ENCODE results near the gene RCBTB2. TPM values are rescaled to one million over a fixed set of nuclear protein-coding genes. Genes with fewer than 3 reads are reported as not detected.

Gene RCBTB2
- polyA plus RNA-seq, 3 donors: 55.5 to 100 (median 64.4) TPM

DNA sequence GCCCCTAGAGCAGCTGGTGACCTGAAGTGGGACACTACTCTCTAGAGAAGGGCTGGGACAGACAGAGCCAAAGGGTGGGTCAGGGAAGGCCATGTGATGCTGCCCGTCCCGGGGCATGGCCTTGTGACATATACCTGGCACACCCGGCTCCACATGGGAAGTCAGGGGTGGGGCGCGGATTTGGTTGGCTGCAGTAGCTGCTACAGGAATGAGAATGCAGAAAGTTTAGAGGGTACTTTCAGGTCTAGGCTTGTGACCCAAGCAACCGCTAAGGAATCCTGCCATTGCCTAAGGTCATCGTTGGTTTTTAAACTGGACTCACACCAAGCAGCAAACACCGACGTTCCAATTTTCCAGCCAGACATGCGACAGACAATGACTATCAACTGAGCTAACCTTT, 25.9 kb downstream of the RCBTB2 start:
- H3K9me3 Mint-ChIP-seq: peaks cover 0 to 2% (median 0%) of the 10 kb centered on the region in 7 donors
- peaks cover 0 to 3% (median 1%) of the 10 kb centered on the region in 3 donors for H3K27me3 Mint-ChIP-seq (ENCODE audit: low read depth in 3 of 3)
- 96% methylated on average over 8 of the region's 10 CpGs for WGBS (ENCODE audit: insufficient coverage)
- no peak for DNase-seq
- H3K4me2 ChIP-seq (replicated peaks; ENCODE audit: extremely low read depth, low read length, poor library complexity, severe bottlenecking): no peak overlapping the region
- intact Hi-C loops (cut with micrococcal nuclease): loop anchor here (10.0 kb wide), 3 partner anchors 62 to 258 kb away; no protein-coding TSS in a partner anchor
- no peaks in the 10 kb centered on the region for H3K27me3 ChIP-seq (ENCODE audit: control insufficient read depth in 2 of 2, insufficient read depth in 2 of 2, low read length in 2 of 2)
- H3K4me1 ChIP-seq (ENCODE audit: control insufficient read depth in 1 of 2, insufficient read depth in 2 of 2, low read length in 2 of 2): peaks cover 53 to 67% of the 10 kb centered on the region in 2 donors
- peak overlapping the region; percentile 61 for H3K9ac ChIP-seq (ENCODE audit: insufficient read depth, low read length, poor library complexity, severe bottlenecking)
- peaks cover 67 to 81% of the 10 kb centered on the region in 2 donors for H3K36me3 Mint-ChIP-seq
- H3K4me1 Mint-ChIP-seq: peaks cover 69% of the 10 kb centered on the region
- no peak for TF ChIP-seq CTCF (IDR thresholded peaks at IDR 0.05)
- no peaks in the 10 kb centered on the region for H3K9me3 ChIP-seq (replicated peaks in 1 of 2; ENCODE audit: control insufficient read depth in 1 of 2, insufficient read depth in 1 of 2, low read length in 2 of 2)
- H3K36me3 ChIP-seq (replicated peaks in 1 of 2; ENCODE audit: control insufficient read depth in 1 of 2, insufficient read depth in 2 of 2, low read length in 2 of 2): peaks cover 27 to 67% of the 10 kb centered on the region in 2 donors
- peak overlapping the region in 1 of 3 experiments; percentile 32 for H3K4me3 ChIP-seq (replicated peaks in 1 of 3; ENCODE audit: low read depth in 2 of 3, low read length in 3 of 3)
- peak overlapping the region; percentile 93 to 97 for H3K27ac ChIP-seq (ENCODE audit: low read depth in 1 of 2, low read length in 2 of 2)
- peaks cover 10% of the 10 kb centered on the region for H3K79me2 ChIP-seq (ENCODE audit: insufficient read depth, low read length)
- H4K20me1 ChIP-seq (ENCODE audit: insufficient read depth, low read length): no peaks in the 10 kb centered on the region
- no peak overlapping the region for H3K4me3 Mint-ChIP-seq
- peak overlapping the region; percentile 54 for H2AFZ ChIP-seq (ENCODE audit: insufficient read depth, low read depth, low read length, poor library complexity, severe bottlenecking)
- peak overlapping the region; percentile 35 to 98 (median 93) for H3K27ac Mint-ChIP-seq

- H3K36me3 ChIP-seq (replicated peaks in 1 of 2; ENCODE audit: control insufficient read depth in 1 of 2, insufficient read depth in 2 of 2, low read length in 2 of 2): peaks cover 19 to 60% of the 10 kb centered on the region in 2 donors
- H3K9me3 ChIP-seq (replicated peaks in 1 of 2; ENCODE audit: control insufficient read depth in 1 of 2, insufficient read depth in 1 of 2, low read length in 2 of 2): no peaks in the 10 kb centered on the region
- Mint-ChIP-seq H3K36me3 (peaks cover 66 to 81% of the 10 kb centered on the region in 2 donors), H3K9me3 (peaks cover 0 to 2% (median 0%) of the 10 kb centered on the region in 7 donors), H3K4me1 (peaks cover 77% of the 10 kb centered on the region), H3K27ac (peak overlapping the region; percentile 87 to 98 (median 95)), H3K27me3 (ENCODE audit: low read depth in 3 of 3) (peaks cover 0 to 3% (median 1%) of the 10 kb centered on the region in 3 donors), H3K4me3 (peak overlapping the region; percentile 56 to 59)
- peak overlapping the region in 1 of 3 experiments; percentile 32 for H3K4me3 ChIP-seq (replicated peaks in 1 of 3; ENCODE audit: low read depth in 2 of 3, low read length in 3 of 3)
- no peaks in the 10 kb centered on the region for H3K27me3 ChIP-seq (ENCODE audit: control insufficient read depth in 2 of 2, insufficient read depth in 2 of 2, low read length in 2 of 2)
- peak overlapping the region; percentile 54 for H2AFZ ChIP-seq (ENCODE audit: insufficient read depth, low read depth, low read length, poor library complexity, severe bottlenecking)
- WGBS (ENCODE audit: insufficient coverage): 41% methylated on average over 14 of the region's 14 CpGs
- H3K4me1 ChIP-seq (ENCODE audit: control insufficient read depth in 1 of 2, insufficient read depth in 2 of 2, low read length in 2 of 2): peaks cover 61 to 75% of the 10 kb centered on the region in 2 donors
- no peak for TF ChIP-seq CTCF (IDR thresholded peaks at IDR 0.05)
- H3K27ac ChIP-seq (ENCODE audit: low read depth in 1 of 2, low read length in 2 of 2): peak overlapping the region; percentile 93 to 97
- no peak for DNase-seq
- peaks cover 10% of the 10 kb centered on the region for H3K79me2 ChIP-seq (ENCODE audit: insufficient read depth, low read length)
- intact Hi-C loops (cut with micrococcal nuclease): loop anchor here (10.0 kb wide), 3 partner anchors 61 to 259 kb away; no protein-coding TSS in a partner anchor
- no peaks in the 10 kb centered on the region for H4K20me1 ChIP-seq (ENCODE audit: insufficient read depth, low read length)
- peak overlapping the region; percentile 61 for H3K9ac ChIP-seq (ENCODE audit: insufficient read depth, low read length, poor library complexity, severe bottlenecking)
- peak overlapping the region; percentile 44 for H3K4me2 ChIP-seq (replicated peaks; ENCODE audit: extremely low read depth, low read length, poor library complexity, severe bottlenecking)
Observed at GRCh38 chr13:48506092-48506701, 26.7 kb downstream of the RCBTB2 start.
